ENCODE results near the gene BRWD1. TPM values are rescaled to one million over a fixed set of nuclear protein-coding genes. Genes with fewer than 3 reads are reported as not detected.

The BRWD1 gene
- total and polyA plus RNA-seq, 2 donors (not counting 1 experiment from before 2014, with no cell fraction given) = 17.1 to 48.9 TPM

DNA sequence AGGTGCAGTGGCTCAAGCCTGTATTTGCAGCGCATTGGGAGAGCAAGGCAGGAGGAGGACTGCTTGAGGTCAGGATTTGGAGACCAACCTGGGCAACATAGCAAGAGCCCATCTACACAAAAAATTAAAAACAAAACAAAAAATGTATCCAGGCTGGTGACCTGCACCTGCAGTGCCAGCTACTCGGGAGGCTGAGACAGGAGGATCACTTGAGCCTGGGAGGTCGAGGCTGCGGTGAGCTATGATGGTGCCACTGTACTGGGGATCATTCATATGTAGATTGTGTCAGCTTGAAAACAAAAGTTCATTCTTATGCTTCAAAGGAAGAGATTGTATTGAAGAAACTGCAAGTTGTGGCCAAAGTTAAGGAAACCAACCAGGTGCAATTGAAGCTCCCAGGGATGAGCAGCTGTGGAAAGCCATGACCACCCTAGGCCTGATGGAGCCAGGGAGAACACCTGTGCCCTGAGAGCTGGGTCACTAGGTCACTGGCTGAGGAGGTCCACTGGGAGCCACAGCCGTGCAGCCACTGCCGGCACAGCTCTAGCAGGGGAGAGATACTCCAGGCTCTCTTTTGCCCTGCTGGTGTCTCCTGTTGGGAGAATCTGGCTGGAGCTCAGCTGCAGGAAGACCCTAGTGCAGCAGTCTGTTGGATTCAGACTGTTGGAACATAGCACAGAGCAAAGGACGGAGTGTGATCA lies 13.3 kb upstream of the BRWD1 start:
- Histone ChIP-seq H3K27ac (ENCODE audit: insufficient read depth, low read length) (no peak overlapping the region), H3K4me3 (replicated peaks in 1 of 4; ENCODE audit: control extremely low read depth in 1 of 4, insufficient read depth in 1 of 4, low read depth in 3 of 4, low read length in 4 of 4) (no peak overlapping the region), H3K4me2 (ENCODE audit: extremely low read depth, insufficient read depth, low read length) (no peak overlapping the region), H3K79me2 (ENCODE audit: control insufficient read depth, insufficient read depth, low read length) (no peaks in the 10 kb centered on the region), H3K36me3 (ENCODE audit: control insufficient read depth, insufficient read depth, low read length) (no peaks in the 10 kb centered on the region), H3K27me3 (ENCODE audit: control insufficient read depth, insufficient read depth, low read length) (no peaks in the 10 kb centered on the region), H3K9ac (ENCODE audit: insufficient read depth, low read length) (no peak overlapping the region), H3K4me1 (ENCODE audit: control insufficient read depth, extremely low read depth, insufficient read depth, low read length) (peaks cover 2% of the 10 kb centered on the region), H2AFZ (ENCODE audit: low read length) (no peak overlapping the region), H3K9me3 (ENCODE audit: control insufficient read depth, insufficient read depth, low read depth, low read length) (no peaks in the 10 kb centered on the region), H4K20me1 (ENCODE audit: control insufficient read depth, extremely low read depth, insufficient read depth, low read length) (no peaks in the 10 kb centered on the region)
- no peak for DNase-seq (ENCODE audit: low read depth in 2 of 2)
- TF ChIP-seq, protein P1, sequence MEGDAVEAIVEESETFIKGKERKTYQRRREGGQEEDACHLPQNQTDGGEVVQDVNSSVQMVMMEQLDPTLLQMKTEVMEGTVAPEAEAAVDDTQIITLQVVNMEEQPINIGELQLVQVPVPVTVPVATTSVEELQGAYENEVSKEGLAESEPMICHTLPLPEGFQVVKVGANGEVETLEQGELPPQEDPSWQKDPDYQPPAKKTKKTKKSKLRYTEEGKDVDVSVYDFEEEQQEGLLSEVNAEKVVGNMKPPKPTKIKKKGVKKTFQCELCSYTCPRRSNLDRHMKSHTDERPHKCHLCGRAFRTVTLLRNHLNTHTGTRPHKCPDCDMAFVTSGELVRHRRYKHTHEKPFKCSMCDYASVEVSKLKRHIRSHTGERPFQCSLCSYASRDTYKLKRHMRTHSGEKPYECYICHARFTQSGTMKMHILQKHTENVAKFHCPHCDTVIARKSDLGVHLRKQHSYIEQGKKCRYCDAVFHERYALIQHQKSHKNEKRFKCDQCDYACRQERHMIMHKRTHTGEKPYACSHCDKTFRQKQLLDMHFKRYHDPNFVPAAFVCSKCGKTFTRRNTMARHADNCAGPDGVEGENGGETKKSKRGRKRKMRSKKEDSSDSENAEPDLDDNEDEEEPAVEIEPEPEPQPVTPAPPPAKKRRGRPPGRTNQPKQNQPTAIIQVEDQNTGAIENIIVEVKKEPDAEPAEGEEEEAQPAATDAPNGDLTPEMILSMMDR (conservative IDR thresholded peaks at IDR 0.05 in 1 of 2, IDR thresholded peaks at IDR 0.05 in 1 of 2; ENCODE audit: low read depth in 1 of 2, low read length in 2 of 2) = no peak
- TF ChIP-seq EZH2 (IDR thresholded peaks at IDR 0.05; ENCODE audit: low read length, missing control alignments) = no peak

DNA sequence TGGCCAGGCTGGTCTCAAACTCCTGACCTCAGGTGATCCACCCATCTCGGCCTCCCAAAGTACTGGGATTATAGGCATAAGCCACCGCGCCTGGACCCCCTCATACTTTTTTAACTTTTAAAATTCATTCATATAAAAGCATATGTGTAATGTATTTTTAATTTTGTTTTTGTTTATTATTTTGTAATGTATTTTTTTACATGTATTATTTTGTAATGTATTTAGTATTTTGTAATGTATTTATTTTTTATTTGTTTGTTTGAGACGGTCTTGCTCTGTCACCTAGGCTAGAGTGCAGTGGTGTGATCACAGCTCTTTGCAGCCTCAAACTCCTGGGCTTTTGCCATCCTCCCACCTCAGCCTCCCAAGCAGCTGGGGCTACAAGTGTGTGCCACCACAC lies 12.0 kb upstream of the BRWD1 start:
- no peak for DNase-seq (ENCODE audit: low read depth in 2 of 2)
- Histone ChIP-seq H3K79me2 (ENCODE audit: control insufficient read depth, insufficient read depth, low read length) (no peaks in the 10 kb centered on the region), H4K20me1 (ENCODE audit: control insufficient read depth, extremely low read depth, insufficient read depth, low read length) (no peaks in the 10 kb centered on the region), H3K27me3 (ENCODE audit: control insufficient read depth, insufficient read depth, low read length) (no peaks in the 10 kb centered on the region), H2AFZ (ENCODE audit: low read length) (no peak overlapping the region), H3K4me1 (ENCODE audit: control insufficient read depth, extremely low read depth, insufficient read depth, low read length) (peaks cover 5% of the 10 kb centered on the region), H3K9me3 (ENCODE audit: control insufficient read depth, insufficient read depth, low read depth, low read length) (no peaks in the 10 kb centered on the region), H3K9ac (ENCODE audit: insufficient read depth, low read length) (no peak overlapping the region), H3K27ac (ENCODE audit: insufficient read depth, low read length) (no peak overlapping the region), H3K36me3 (ENCODE audit: control insufficient read depth, insufficient read depth, low read length) (no peaks in the 10 kb centered on the region), H3K4me2 (ENCODE audit: extremely low read depth, insufficient read depth, low read length) (no peak overlapping the region), H3K4me3 (replicated peaks in 1 of 4; ENCODE audit: control extremely low read depth in 1 of 4, insufficient read depth in 1 of 4, low read depth in 3 of 4, low read length in 4 of 4) (no peak overlapping the region)
- no peak for TF ChIP-seq EZH2 (IDR thresholded peaks at IDR 0.05; ENCODE audit: low read length, missing control alignments)
- TF ChIP-seq, protein P1 (conservative IDR thresholded peaks at IDR 0.05 in 1 of 2, IDR thresholded peaks at IDR 0.05 in 1 of 2; ENCODE audit: low read depth in 1 of 2, low read length in 2 of 2) = no peak

DNA sequence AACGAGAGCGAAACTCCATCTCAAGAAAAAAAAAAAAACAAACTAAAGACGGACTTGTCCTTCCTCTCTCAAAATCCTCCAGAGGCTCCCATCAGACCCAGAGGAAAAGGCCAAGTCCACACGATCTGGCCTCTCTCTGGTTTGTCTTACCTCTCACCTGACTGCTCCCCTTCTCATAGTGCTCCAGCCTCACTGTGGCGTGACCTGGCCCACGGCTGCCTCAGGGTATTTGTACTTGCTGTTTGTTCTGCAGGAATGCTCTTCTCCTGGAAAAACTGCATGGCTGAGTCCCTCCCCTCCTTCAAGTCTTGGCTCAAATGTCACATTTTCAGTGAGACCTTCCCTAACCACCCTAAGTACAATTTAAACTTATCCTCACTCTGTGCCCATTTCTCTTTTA lies 8.0 kb upstream of the BRWD1 start:
- TF ChIP-seq, protein P1 (conservative IDR thresholded peaks at IDR 0.05 in 1 of 2, IDR thresholded peaks at IDR 0.05 in 1 of 2; ENCODE audit: low read depth in 1 of 2, low read length in 2 of 2) = no peak
- TF ChIP-seq EZH2 (IDR thresholded peaks at IDR 0.05; ENCODE audit: low read length, missing control alignments) = no peak
- H2AFZ ChIP-seq (ENCODE audit: low read length) = no peak overlapping the region
- H3K27me3 ChIP-seq (ENCODE audit: control insufficient read depth, insufficient read depth, low read length) = no peaks in the 10 kb centered on the region
- H3K4me3 ChIP-seq (replicated peaks in 1 of 4; ENCODE audit: control extremely low read depth in 1 of 4, insufficient read depth in 1 of 4, low read depth in 3 of 4, low read length in 4 of 4) = no peak overlapping the region
- H3K79me2 ChIP-seq (ENCODE audit: control insufficient read depth, insufficient read depth, low read length) = no peaks in the 10 kb centered on the region
- H3K4me1 ChIP-seq (ENCODE audit: control insufficient read depth, extremely low read depth, insufficient read depth, low read length) = peaks cover 9% of the 10 kb centered on the region
- no peaks in the 10 kb centered on the region for H3K36me3 ChIP-seq (ENCODE audit: control insufficient read depth, insufficient read depth, low read length)
- no peak overlapping the region for H3K4me2 ChIP-seq (ENCODE audit: extremely low read depth, insufficient read depth, low read length)
- H4K20me1 ChIP-seq (ENCODE audit: control insufficient read depth, extremely low read depth, insufficient read depth, low read length) = no peaks in the 10 kb centered on the region
- H3K9ac ChIP-seq (ENCODE audit: insufficient read depth, low read length) = no peak overlapping the region
- no peaks in the 10 kb centered on the region for H3K9me3 ChIP-seq (ENCODE audit: control insufficient read depth, insufficient read depth, low read depth, low read length)
- DNase-seq (ENCODE audit: low read depth in 2 of 2) = no peak
- no peak overlapping the region for H3K27ac ChIP-seq (ENCODE audit: insufficient read depth, low read length)

All from fibroblast of lung (primary cell).